NCI-H1048 (cell line): Measurements from ENCODE around the gene HOXB7.

ENCODE experiments used
- DNase-seq: peaks from one replicate; lab custom pipeline; 2025; lab: John Stamatoyannopoulos, UW

Gene HOXB7

GRCh38 chr17:48636177-48637018 is 25.6 kb upstream of the HOXB7 start:
- peak; percentile 34 for DNase-seq

GRCh38 chr17:48634493-48635208 is 23.8 kb upstream of the HOXB7 start:
- DNase-seq = no peak

- DNase-seq = no peak
Measured at GRCh38 chr17:48633266-48633677, 22.5 kb upstream of the HOXB7 start.

- DNase-seq = no peak
Measured at GRCh38 chr17:48632579-48633265, 21.9 kb upstream of the HOXB7 start.

- DNase-seq = no peak
Measured at GRCh38 chr17:48631693-48632578, 21.1 kb upstream of the HOXB7 start.

GRCh38 chr17:48630925-48631692 is 20.3 kb upstream of the HOXB7 start:
- DNase-seq = no peak

- DNase-seq = no peak
Measured at GRCh38 chr17:48630009-48630924, 19.4 kb upstream of the HOXB7 start.

GRCh38 chr17:48629411-48629759 is 18.6 kb upstream of the HOXB7 start:
- no peak for DNase-seq

GRCh38 chr17:48628649-48629410 is 18.0 kb upstream of the HOXB7 start:
- DNase-seq = no peak

GRCh38 chr17:48627623-48628521 is 17.1 kb upstream of the HOXB7 start:
- DNase-seq = no peak

- DNase-seq = no peak
Measured at GRCh38 chr17:48627118-48627597, 16.3 kb upstream of the HOXB7 start.

- DNase-seq = no peak
Measured at GRCh38 chr17:48626245-48627117, 15.7 kb upstream of the HOXB7 start, which contains the start of gene HOXB9. TSS of gene HOXB9 (minus strand) at chr17:48626358. CDS start at chr17:48626269, 89 bp downstream.

- DNase-seq = no peak
Measured at GRCh38 chr17:48625495-48626244, 14.9 kb upstream of the HOXB7 start.

- DNase-seq = no peak
Measured at GRCh38 chr17:48624544-48625494, 14.0 kb upstream of the HOXB7 start.

- DNase-seq = no peak
Measured at GRCh38 chr17:48624118-48624517, 13.3 kb upstream of the HOXB7 start.
